H9 (cell line): ENCODE results near the gene PTCD2. TPM values are rescaled to one million over a fixed set of nuclear protein-coding genes. Genes with fewer than 3 reads are reported as not detected.

Experiments used
- DNase-seq: peaks from one replicate; pipeline ENCODE4 v3.0.0-alpha.2; 2017
- H2AFZ ChIP-seq: one replicate; pipeline ENCODE4 v1.6.1; 2013; ENCODE audit warnings: mild to moderate bottlenecking, low read length, control low read depth, moderate library complexity
- H2AK5ac ChIP-seq: 2 replicates; pipeline ENCODE4 v1.6.1; 2013; ENCODE audit warnings: low read length, control low read depth, mixed read lengths; ENCODE audit not compliant: insufficient read length
- H2BK120ac ChIP-seq: one replicate; pipeline ENCODE4 v1.6.1; 2013; ENCODE audit warnings: low read depth, mild to moderate bottlenecking, low read length, control low read depth, inconsistent platforms; ENCODE audit not compliant: poor library complexity, severe bottlenecking
- H2BK12ac ChIP-seq: 2 replicates; pipeline ENCODE4 v1.6.1; 2013; ENCODE audit warnings: low read length, control low read depth, mixed read lengths, low read depth; ENCODE audit not compliant: insufficient read length
- H2BK15ac ChIP-seq: 2 replicates; pipeline ENCODE4 v1.6.1; 2013; ENCODE audit warnings: low read depth, low read length, control low read depth
- H2BK20ac ChIP-seq: one replicate; pipeline ENCODE4 v1.6.1; 2013; ENCODE audit warnings: low read depth, mild to moderate bottlenecking, low read length, control low read depth, inconsistent platforms; ENCODE audit not compliant: poor library complexity, severe bottlenecking
- H2BK5ac ChIP-seq: 2 replicates; pipeline ENCODE4 v1.6.1; 2013; ENCODE audit warnings: low read length, control low read depth, mixed read lengths; ENCODE audit not compliant: insufficient read length
- H3K14ac ChIP-seq: 2 replicates; pipeline ENCODE4 v1.6.1; 2013; ENCODE audit warnings: low read length, control low read depth; ENCODE audit not compliant: insufficient read depth
- H3K18ac ChIP-seq: 2 replicates; pipeline ENCODE4 v1.6.1; 2013; ENCODE audit warnings: low read depth, mild to moderate bottlenecking, mixed read lengths, low read length, control low read depth; ENCODE audit not compliant: insufficient read length
- H3K23ac ChIP-seq: 2 replicates; pipeline ENCODE4 v1.6.1; 2013; ENCODE audit warnings: low read length, control low read depth, mixed read lengths, low read depth; ENCODE audit not compliant: insufficient read length
- H3K23me2 ChIP-seq: 2 replicates; pipeline ENCODE4 v1.6.1; 2013; ENCODE audit warnings: low read depth, mild to moderate bottlenecking, mixed read lengths, low read length, control low read depth; ENCODE audit not compliant: insufficient read length, poor library complexity, severe bottlenecking
- H3K27ac ChIP-seq: 2 replicates; pipeline ENCODE4 v1.5.1; 2013; ENCODE audit warnings: low read length, control low read depth, mixed read lengths, low read depth; ENCODE audit not compliant: insufficient read length
- H3K27me3 ChIP-seq: 2 replicates; pipeline ENCODE4 v1.6.1; 2013; ENCODE audit warnings: low read length, control low read depth, inconsistent platforms; ENCODE audit not compliant: insufficient read depth
- H3K4ac ChIP-seq: 2 replicates; pipeline ENCODE4 v1.6.1; 2013; ENCODE audit warnings: low read depth, mild to moderate bottlenecking, control low read depth, inconsistent platforms, low read length, moderate library complexity
- H3K4me1 ChIP-seq: 2 replicates; pipeline ENCODE4 v1.6.1; 2013; ENCODE audit warnings: low read length, control low read depth, inconsistent platforms; ENCODE audit not compliant: insufficient read depth
- H3K4me2 ChIP-seq: 2 replicates; pipeline ENCODE4 v1.6.1; 2013; ENCODE audit warnings: low read length, control low read depth, mixed read lengths; ENCODE audit not compliant: insufficient read length, insufficient read depth
- H3K56ac ChIP-seq: 2 replicates; pipeline ENCODE4 v1.6.1; 2013; ENCODE audit warnings: low read depth, mild to moderate bottlenecking, mixed read lengths, low read length, control low read depth; ENCODE audit not compliant: insufficient read length
- H3K79me1 ChIP-seq: 2 replicates; pipeline ENCODE4 v1.6.1; 2013; ENCODE audit warnings: low read depth, mild to moderate bottlenecking, moderate library complexity, low read length, control low read depth, inconsistent platforms; ENCODE audit not compliant: insufficient read depth, poor library complexity, severe bottlenecking
- H3K79me2 ChIP-seq: 2 replicates; pipeline ENCODE4 v1.6.1; 2013; ENCODE audit warnings: low read length, control low read depth, inconsistent platforms; ENCODE audit not compliant: insufficient read depth
- H3K9ac ChIP-seq: 2 replicates; pipeline ENCODE4 v1.6.1; 2013; ENCODE audit warnings: low read length, control low read depth, mixed read lengths; ENCODE audit not compliant: insufficient read length; ENCODE audit errors: extremely low read depth
- H3K9me3 ChIP-seq: one replicate; pipeline ENCODE4 v1.6.1; 2013; ENCODE audit warnings: low read depth, low read length, inconsistent platforms; ENCODE audit not compliant: control insufficient read depth
- H3T11ph ChIP-seq: one replicate; pipeline ENCODE4 v1.6.1; 2013; ENCODE audit warnings: mild to moderate bottlenecking, low read length, control low read depth, inconsistent platforms
- H4K20me1 ChIP-seq: one replicate; pipeline ENCODE4 v1.6.1; 2013; ENCODE audit not compliant: control insufficient read depth, insufficient read length, insufficient read depth
- H4K5ac ChIP-seq: 2 replicates; pipeline ENCODE4 v1.6.1; 2013; ENCODE audit warnings: low read depth, mild to moderate bottlenecking, mixed read lengths, low read length, control low read depth; ENCODE audit not compliant: insufficient read length
- H4K8ac ChIP-seq: replicated peaks from 2 replicates; pipeline ENCODE4 v1.6.1; 2013; ENCODE audit warnings: low read length, control low read depth, mixed read lengths, low read depth; ENCODE audit not compliant: insufficient read length
- H4K91ac ChIP-seq: 2 replicates; pipeline ENCODE4 v1.6.1; 2013; ENCODE audit warnings: low read depth, mild to moderate bottlenecking, moderate library complexity, mixed read lengths, low read length, control low read depth; ENCODE audit not compliant: insufficient read length
- H3K27ac Mint-ChIP-seq, 3 experiments: 2 replicates in 2 of 3; 3 replicates in 1 of 3; pipeline ENCODE4 v1.8.0; 2020 to 2021; ENCODE audit warnings: mixed read lengths in 3 of 3, mild to moderate bottlenecking in 1 of 3, moderate library complexity in 1 of 3
- H3K27me3 Mint-ChIP-seq: 2 replicates; pipeline ENCODE4 v1.8.0; 2021; ENCODE audit warnings: low read depth, mild to moderate bottlenecking, moderate library complexity, mixed read lengths
- H3K36me3 Mint-ChIP-seq, 3 experiments: 2 replicates in 2 of 3; 3 replicates in 1 of 3; pipeline ENCODE4 v1.8.0; 2020 to 2021; ENCODE audit warnings: low read depth in 3 of 3, mixed read lengths in 3 of 3; ENCODE audit not compliant: insufficient read depth in 1 of 3
- H3K4me1 Mint-ChIP-seq, 2 experiments: 2 replicates each; pipeline ENCODE4 v1.8.0; 2020; ENCODE audit warnings: mixed read lengths in 2 of 2
- H3K4me3 Mint-ChIP-seq, 2 experiments: 2 replicates in 1 of 2; 3 replicates in 1 of 2; pipeline ENCODE4 v1.8.0; 2020 to 2021; ENCODE audit warnings: mild to moderate bottlenecking in 2 of 2, mixed read lengths in 2 of 2, moderate library complexity in 1 of 2
- H3K9me3 Mint-ChIP-seq, 2 experiments: 2 replicates in 1 of 2; 3 replicates in 1 of 2; pipeline ENCODE4 v1.8.0; 2020; ENCODE audit warnings: mild to moderate bottlenecking in 2 of 2, mixed read lengths in 2 of 2, moderate library complexity in 1 of 2
- WGBS: extraction: QIAGEN DNeasy Blood & Tissue Kit; methylation state at CpG from one replicate; pipeline ENCODE4 v1.1.7; 2013; ENCODE audit warnings: missing lambda C conversion rate, low lambda C conversion rate, mixed read lengths; ENCODE audit not compliant: insufficient read length; ENCODE audit errors: extremely low coverage; 5-methylcytosine and 5-hydroxymethylcytosine counted together
- total RNA-seq: library from RNA; stranded (reverse); gene quantifications from 2 replicates; pipeline ENCODE4 v1.2.1, GENCODE V29; 2021
- TF ChIP-seq, protein P1 (sequence below): fragments of 200-600 bp; sonication (generic); conservative IDR thresholded peaks from 3 replicates; pipeline ENCODE4 v1.8.0; 2021; ENCODE audit warnings: antibody characterized with exemption, mild to moderate bottlenecking

The PTCD2 gene
- total RNA-seq, 1 experiment from 2014 or later = 12.7 TPM

DNA sequence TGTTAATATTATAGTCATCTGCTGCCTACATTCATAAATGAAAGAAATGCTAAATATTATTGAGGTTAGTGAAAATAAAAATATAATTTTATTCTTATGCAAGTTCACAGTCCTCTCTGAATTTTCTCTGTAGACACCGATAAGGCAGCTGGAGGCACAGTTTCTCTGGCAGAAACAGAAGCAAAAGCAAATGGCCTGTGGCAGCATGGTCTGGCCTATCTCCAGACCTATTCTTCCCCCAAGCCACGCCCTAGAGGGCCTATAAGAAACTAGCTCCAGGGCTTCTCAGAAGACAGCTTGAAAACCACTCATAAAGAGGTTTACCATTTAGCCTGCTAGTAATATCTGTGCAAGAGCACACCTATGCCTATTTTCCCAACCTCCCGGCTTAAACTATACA lies 28.6 kb upstream of the PTCD2 start:
- no peaks in the 10 kb centered on the region for H3K27me3 Mint-ChIP-seq
- Histone ChIP-seq H2AK5ac (no peak overlapping the region), H2BK20ac (no peak overlapping the region), H3K23ac (no peak overlapping the region), H2AFZ (no peak overlapping the region), H3K79me1 (no peaks in the 10 kb centered on the region), H3K9ac (no peak overlapping the region), H4K91ac (no peak overlapping the region), H3K56ac (no peak overlapping the region), H3K27me3 (no peaks in the 10 kb centered on the region), H3K23me2 (no peaks in the 10 kb centered on the region), H3K4me2 (no peak overlapping the region), H4K5ac (no peak overlapping the region), H2BK5ac (no peak overlapping the region), H3K18ac (no peak overlapping the region), H3T11ph (no peak overlapping the region), H3K4ac (no peak overlapping the region), H2BK120ac (no peak overlapping the region), H2BK15ac (no peak overlapping the region), H4K20me1 (no peaks in the 10 kb centered on the region), H3K27ac (no peak overlapping the region), H4K8ac (no peak overlapping the region), H3K14ac (no peak overlapping the region), H3K4me1 (0 out of 2 replicates have a peak, but pooled peaks cover 3% of the 10 kb centered on the region), H3K9me3 (no peaks in the 10 kb centered on the region), H3K79me2 (no peaks in the 10 kb centered on the region), H2BK12ac (no peak overlapping the region)
- TF ChIP-seq, protein P1, sequence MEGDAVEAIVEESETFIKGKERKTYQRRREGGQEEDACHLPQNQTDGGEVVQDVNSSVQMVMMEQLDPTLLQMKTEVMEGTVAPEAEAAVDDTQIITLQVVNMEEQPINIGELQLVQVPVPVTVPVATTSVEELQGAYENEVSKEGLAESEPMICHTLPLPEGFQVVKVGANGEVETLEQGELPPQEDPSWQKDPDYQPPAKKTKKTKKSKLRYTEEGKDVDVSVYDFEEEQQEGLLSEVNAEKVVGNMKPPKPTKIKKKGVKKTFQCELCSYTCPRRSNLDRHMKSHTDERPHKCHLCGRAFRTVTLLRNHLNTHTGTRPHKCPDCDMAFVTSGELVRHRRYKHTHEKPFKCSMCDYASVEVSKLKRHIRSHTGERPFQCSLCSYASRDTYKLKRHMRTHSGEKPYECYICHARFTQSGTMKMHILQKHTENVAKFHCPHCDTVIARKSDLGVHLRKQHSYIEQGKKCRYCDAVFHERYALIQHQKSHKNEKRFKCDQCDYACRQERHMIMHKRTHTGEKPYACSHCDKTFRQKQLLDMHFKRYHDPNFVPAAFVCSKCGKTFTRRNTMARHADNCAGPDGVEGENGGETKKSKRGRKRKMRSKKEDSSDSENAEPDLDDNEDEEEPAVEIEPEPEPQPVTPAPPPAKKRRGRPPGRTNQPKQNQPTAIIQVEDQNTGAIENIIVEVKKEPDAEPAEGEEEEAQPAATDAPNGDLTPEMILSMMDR = no peak
- DNase-seq = no peak
- H3K4me3 Mint-ChIP-seq = no peak overlapping the region
- no CpG with 5 or more reads among the region's 3 CpGs for WGBS
- H3K27ac Mint-ChIP-seq = no peak overlapping the region
- H3K9me3 Mint-ChIP-seq = no peaks in the 10 kb centered on the region
- H3K4me1 Mint-ChIP-seq = peaks cover 12% of the 10 kb centered on the region in 2 experiments
- peaks cover 12 to 52% (median 47%) of the 10 kb centered on the region in 3 experiments for H3K36me3 Mint-ChIP-seq
